Keratinocyte (primary cell): Measurements from ENCODE around the gene TNIP2.

ENCODE experiments used
- EZH2 ChIP-seq: IDR thresholded peaks from one replicate; pipeline ENCODE4 v1.6.1; 2012; ENCODE audit warnings: inconsistent platforms, mild to moderate bottlenecking, low read length, moderate library complexity
- TF ChIP-seq, protein P1 (sequence below), 3 experiments: IDR thresholded peaks in 1 of 3; conservative IDR thresholded peaks in 1 of 3; optimal IDR thresholded peaks in 1 of 3; 2 replicates in 2 of 3; 3 replicates in 1 of 3; pipeline versions ENCODE3 to v1.5.1; 2011; ENCODE audit warnings: low read length in 3 of 3, mild to moderate bottlenecking in 3 of 3, moderate library complexity in 2 of 3, control low read depth in 1 of 3, inconsistent platforms in 1 of 3; ENCODE audit not compliant: insufficient read depth in 2 of 3; ENCODE audit errors: extremely low read depth in 1 of 3

DNA sequence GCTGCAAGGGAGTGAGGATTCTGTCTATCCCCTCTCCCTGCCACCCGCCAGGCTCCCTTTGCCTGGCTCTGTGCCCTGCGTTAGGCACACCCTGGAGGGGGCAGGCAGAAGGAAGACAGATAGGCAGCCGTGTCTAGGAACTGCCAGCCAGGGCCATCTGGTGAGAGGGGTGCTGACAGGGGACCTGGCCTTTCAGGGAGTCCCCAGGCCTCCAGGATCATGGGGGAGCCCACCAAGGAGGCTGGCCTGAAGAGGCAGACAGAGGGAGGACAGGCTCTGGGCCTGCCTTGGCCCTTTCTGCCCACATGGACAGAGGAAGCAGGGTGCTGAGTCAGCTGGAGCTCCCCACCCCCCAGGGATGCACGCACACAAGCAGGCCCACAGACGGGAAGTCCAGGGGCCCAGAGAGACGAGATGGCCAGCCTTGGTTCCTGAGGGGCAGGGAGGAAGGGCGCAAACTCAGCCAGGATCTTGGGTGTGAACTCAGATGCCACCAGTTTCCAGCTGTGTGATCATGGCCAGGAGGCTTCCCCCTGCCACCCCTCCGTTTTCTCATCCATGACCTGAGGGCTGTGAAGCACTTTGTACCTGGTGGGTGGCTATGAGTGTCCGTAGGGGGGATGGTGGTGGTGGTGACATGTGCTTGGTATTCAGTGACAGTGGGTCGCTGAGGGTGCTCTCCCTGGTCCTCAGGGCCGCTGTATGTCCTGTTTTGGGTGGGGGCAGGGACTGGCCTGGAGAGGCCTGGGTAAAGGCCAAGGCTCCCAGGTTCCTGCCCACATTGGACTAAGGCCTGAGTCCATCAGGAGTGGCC, 38.6 kb upstream of the TNIP2 start:
- TF ChIP-seq, protein P1, sequence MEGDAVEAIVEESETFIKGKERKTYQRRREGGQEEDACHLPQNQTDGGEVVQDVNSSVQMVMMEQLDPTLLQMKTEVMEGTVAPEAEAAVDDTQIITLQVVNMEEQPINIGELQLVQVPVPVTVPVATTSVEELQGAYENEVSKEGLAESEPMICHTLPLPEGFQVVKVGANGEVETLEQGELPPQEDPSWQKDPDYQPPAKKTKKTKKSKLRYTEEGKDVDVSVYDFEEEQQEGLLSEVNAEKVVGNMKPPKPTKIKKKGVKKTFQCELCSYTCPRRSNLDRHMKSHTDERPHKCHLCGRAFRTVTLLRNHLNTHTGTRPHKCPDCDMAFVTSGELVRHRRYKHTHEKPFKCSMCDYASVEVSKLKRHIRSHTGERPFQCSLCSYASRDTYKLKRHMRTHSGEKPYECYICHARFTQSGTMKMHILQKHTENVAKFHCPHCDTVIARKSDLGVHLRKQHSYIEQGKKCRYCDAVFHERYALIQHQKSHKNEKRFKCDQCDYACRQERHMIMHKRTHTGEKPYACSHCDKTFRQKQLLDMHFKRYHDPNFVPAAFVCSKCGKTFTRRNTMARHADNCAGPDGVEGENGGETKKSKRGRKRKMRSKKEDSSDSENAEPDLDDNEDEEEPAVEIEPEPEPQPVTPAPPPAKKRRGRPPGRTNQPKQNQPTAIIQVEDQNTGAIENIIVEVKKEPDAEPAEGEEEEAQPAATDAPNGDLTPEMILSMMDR (optimal IDR thresholded peaks at IDR 0.05 in 1 of 3, IDR thresholded peaks at IDR 0.05 in 1 of 3, conservative IDR thresholded peaks at IDR 0.05 in 1 of 3; ENCODE audit: extremely low read depth in 1 of 3, insufficient read depth in 2 of 3, low read length in 3 of 3): no peak
- TF ChIP-seq EZH2: no peak
